Right ventricle myocardium superior (tissue), 1 donor: ENCODE measurements around the gene SFMBT1. TPM values are rescaled to one million over a fixed set of nuclear protein-coding genes. Genes with fewer than 3 reads are reported as not detected.

Source experiments
- ATAC-seq: fragments of 200-7000 bp; cut with Tn5 transposase; one replicate; pipeline ENCODE4 v1.9.1; 2020; ENCODE audit warnings: mild to moderate bottlenecking; ENCODE audit not compliant: poor library complexity
- DNase-seq: peaks from one replicate; pipeline ENCODE4 v3.0.0-alpha.2; 2020
- intact Hi-C: fragments of 100-400 bp; cut with DNase I; formaldehyde crosslinking; loops from one replicate; pipeline ENCODE4 v1.11.2; 2022
- long read RNA-seq: library from polyadenylated mRNA; unstranded; transcript quantifications from one replicate; pipeline ENCODE4 v2.0.0, GENCODE V29; 2021
- total RNA-seq: library from RNA; stranded (reverse); fragmentation: NEBNext Ultra II Directional; extraction: Animal tissue kit (Norgen Biotek cat#: 25700); gene quantifications from one replicate; pipeline ENCODE4 v1.2.1, GENCODE V29; 2021
- donor health status: DM: no; HTN: yes; CAD: no; lungs with severe emphysema.

Gene SFMBT1
- 15.7 TPM for total RNA-seq
- long read RNA-seq, full-length matches to known transcripts, result 30 of 45 reads
- long read RNA-seq, partial matches to known transcripts, result 2 of 45 reads
- long read RNA-seq, other reads (novel, unspliced or antisense), result 13 of 45 reads

DNA sequence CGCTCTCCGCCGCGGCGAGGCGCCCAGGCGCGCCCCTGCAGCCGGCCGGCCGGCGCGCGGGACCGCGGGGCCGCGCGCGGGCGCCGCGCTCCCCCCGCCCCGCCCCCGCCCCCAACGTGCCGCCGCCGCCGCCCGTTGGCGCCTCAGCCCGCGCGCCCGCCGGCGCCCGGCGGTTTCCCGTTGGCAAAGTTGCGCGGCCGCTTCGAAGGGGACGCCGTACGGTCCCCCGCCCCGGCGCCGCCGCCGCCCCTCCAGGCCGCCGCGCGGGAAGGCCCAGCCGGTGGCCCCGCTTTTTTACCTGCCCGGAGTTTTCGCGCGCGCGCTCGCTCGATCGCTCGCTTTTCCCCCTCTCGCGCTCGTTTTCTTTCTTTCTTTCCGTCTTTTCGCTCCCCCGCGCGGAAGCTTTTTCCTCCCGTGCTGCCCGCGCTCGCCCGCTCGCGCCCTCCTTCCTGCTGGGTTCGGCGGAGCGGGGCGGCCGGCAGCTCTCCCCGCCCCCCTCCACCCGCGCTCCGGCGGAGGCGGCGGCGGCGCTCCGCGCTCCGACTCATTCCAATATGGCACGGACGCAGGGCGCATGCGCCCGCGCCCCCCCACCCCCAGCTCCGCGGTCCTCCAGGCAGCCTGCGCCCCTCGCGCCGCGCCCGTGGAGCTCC lies at the start of gene SFMBT1:
Gene SFMBT1, minus strand, starts transcription at position 556 of the 653 bp plus-strand sequence. CDS start 76,945 bp downstream, outside the sequence.
- intact Hi-C loops, result no loop called here
- ATAC-seq (peak; percentile 82), DNase-seq (peak; percentile 83)

- ATAC-seq, result no peak
- peak; percentile 6 for DNase-seq
- intact Hi-C loops, result no loop called here
These were observed 47.1 kb upstream of the SFMBT1 start for GRCh38 chr3:53092942-53093341.

DNA sequence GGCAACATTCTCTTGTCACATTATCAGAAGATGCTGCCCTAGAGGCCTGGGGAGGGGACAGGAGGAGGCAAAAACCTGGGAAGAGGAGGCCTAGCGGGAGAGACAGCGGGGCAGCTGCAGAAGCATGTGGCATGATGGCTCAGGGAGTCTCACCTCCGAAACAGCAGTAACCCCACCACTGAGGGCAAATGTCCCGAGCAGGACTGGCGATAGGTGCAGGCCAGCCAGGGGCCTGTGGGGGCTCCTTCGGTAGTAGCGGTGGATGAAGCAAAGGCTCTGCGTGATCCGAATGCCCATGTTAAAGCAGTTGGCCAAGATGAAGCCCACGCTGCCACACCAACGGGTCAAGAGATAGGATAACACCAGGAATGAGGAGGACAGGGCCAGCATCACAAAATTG lies 46.3 kb upstream of the SFMBT1 start:
- intact Hi-C loops, result no loop called here
- no peak for ATAC-seq
- peak; percentile 20 for DNase-seq

- intact Hi-C loops, result no loop called here
- DNase-seq (peak; percentile 23), ATAC-seq (no peak)
These were observed 45.1 kb upstream of the SFMBT1 start for GRCh38 chr3:53091011-53091410.

GRCh38 chr3:53089511-53089910 lies 43.6 kb upstream of the SFMBT1 start:
- intact Hi-C loops, result no loop called here
- ATAC-seq (peak; percentile 89), DNase-seq (peak; percentile 86)

- intact Hi-C loops, result no loop called here
- ATAC-seq (no peak), DNase-seq (no peak)
These were observed 39.6 kb upstream of the SFMBT1 start for GRCh38 chr3:53085476-53085875.

- peak; percentile 64 for DNase-seq
These were observed 38.6 kb upstream of the SFMBT1 start for GRCh38 chr3:53084310-53085001.

DNA sequence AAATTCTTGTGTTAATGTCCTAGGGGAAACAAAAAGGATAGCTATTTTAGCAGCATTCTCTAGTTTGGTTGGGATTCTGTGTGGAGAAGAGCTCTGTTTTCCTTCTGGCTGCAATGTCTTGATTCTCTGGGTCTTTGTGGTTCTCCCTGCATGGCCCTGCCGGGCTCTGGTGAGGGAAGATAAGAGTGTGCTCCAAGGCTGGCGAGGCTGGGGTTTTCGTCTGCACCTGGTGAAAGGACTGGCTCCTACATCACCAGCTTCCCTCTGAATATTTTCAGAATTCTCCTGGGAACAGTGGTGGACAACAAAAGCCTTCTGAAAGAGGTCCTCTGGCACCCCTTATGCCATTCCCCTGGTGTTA lies 38.1 kb upstream of the SFMBT1 start:
- intact Hi-C loops, result no loop called here
- peak; percentile 30 for ATAC-seq
- no peak for DNase-seq

More at GRCh38 chr3:53084310-53085001, 38.6 kb upstream of the SFMBT1 start:
- ATAC-seq, result peak; percentile 88
- intact Hi-C loops, result no loop called here

- ATAC-seq (peak; percentile 73), DNase-seq (peak; percentile 81)
- intact Hi-C loops, result no loop called here
These were observed 37.6 kb upstream of the SFMBT1 start for GRCh38 chr3:53083521-53083920.

- intact Hi-C loops, result no loop called here
- DNase-seq (no peak), ATAC-seq (no peak)
These were observed 36.9 kb upstream of the SFMBT1 start for GRCh38 chr3:53082736-53083135.

DNA sequence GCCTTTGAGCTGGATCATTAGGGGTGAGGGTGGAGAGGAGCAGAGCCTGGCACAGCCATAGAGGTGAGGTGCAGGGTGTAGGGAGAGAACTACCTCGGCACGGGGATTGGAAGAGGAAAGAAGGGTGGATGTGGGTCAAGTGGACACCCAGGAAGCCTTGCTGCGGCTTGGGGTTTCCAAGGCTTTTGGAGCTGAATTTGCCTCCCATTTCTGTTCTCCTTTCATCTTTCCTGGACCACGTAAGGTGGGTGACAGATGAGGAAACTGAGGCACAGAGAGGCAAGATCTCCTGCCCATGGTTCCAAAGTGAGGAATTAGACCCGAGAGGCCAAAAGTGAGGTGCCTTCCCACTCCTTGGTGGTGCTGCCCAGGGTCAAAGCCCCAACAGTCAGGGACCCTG lies 35.4 kb upstream of the SFMBT1 start:
- DNase-seq (no peak), ATAC-seq (no peak)
- intact Hi-C loops, result no loop called here

DNA sequence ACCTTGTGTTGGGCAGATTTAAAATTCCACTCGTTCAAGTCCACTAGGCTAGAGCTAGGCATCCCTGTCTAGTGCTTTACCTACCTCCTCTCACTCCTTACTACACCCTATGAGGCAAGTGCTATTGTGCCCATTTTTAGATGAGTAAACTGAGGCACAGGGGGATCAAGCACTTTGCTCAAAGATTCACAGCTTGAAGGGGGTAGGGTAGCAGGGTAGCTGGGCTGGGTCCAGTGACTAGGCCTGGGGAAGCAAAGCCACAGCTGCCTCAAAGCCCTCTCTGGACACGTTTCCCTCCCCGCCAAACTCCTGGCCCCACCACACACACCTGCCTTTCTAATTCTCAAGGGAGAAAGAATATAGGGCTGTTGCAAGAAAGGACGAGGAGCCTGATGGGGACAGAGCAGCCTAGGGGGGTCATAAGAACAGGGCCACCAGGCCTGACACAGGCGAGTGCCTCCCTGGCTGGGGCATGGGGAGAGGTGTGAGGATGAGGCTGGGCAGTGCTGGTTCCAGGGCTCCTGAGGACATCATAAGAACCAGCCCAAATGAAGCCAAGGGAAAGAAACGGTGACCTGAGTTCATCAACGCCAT lies 34.8 kb upstream of the SFMBT1 start:
- ATAC-seq, result no peak
- DNase-seq, result no peak
- intact Hi-C loops, result no loop called here

DNA sequence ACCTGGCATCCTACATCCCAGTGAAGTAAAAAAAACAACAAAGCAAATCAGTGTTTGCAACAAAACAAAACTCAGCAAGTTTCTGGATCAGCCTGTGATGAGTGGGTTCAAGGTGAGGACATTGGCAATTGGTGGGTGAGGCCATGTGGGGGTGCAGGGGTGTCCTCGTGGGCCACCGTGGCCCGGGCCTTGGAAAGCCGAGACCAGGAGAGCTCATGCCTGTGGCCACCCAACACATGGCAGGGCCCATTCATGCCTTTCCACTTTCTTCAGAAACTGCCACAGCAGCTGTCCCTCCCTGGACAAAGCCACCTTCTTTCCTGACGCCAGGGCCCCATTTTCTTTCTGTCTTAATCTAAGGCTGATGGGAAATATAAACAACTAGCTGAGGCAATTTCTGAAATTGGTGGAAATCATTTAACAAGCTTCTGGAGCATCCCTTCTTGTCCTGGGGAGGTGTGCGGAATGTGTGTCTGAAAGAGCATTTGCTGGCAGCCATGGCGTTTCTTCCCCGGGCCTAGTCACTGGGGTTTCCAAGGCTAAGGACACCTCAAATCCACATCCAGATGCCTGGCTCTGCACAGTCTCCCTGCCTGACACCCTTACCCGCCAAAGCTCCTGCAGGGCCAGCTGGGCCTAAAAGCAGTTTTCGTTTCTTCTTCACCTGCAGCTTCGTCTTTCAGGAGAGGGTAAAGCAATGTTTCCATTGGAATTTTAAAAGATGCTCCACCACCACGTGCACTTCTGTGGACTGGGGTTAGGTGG lies 34.1 kb upstream of the SFMBT1 start:
- DNase-seq (no peak), ATAC-seq (no peak)
- intact Hi-C loops, result loop anchor here (10.0 kb wide), 2 partner anchors 145 to 325 kb away; no protein-coding TSS in a partner anchor

GRCh38 chr3:53079147-53079546 lies 33.3 kb upstream of the SFMBT1 start:
- ATAC-seq (no peak), DNase-seq (no peak)
- intact Hi-C loops, result loop anchor here (10.0 kb wide), 2 partner anchors 144 to 324 kb away; no protein-coding TSS in a partner anchor

DNA sequence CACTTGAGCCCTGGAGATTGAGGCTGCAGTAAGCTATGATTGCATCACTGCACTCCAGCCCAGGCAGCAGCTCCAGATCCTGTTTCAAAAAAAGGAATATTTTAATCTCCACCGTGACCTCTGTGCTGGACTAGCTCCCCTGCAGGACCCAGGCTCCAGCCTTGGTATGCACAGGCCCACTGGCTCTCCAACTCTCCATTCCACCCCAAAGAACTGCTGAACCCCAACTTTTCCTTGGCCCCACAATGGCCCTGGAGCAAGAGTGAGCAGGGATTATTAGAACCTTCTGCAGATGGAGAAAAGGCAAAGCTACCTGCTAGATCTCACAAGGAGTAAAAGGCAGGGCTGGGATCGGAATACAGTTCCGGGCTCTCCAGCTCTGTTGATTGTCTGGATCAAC lies 32.8 kb upstream of the SFMBT1 start:
- ATAC-seq (no peak), DNase-seq (no peak)
- intact Hi-C loops, result loop anchor here (10.0 kb wide), 2 partner anchors 144 to 324 kb away; no protein-coding TSS in a partner anchor

GRCh38 chr3:53077476-53078220 lies 31.8 kb upstream of the SFMBT1 start:
- DNase-seq (no peak), ATAC-seq (no peak)
- intact Hi-C loops, result loop anchor here (10.0 kb wide), 2 partner anchors 143 to 323 kb away; no protein-coding TSS in a partner anchor

GRCh38 chr3:53075743-53076140 lies 29.9 kb upstream of the SFMBT1 start:
- no peak for DNase-seq
- ATAC-seq, result no peak
- intact Hi-C loops, result loop anchor here (10.0 kb wide), 2 partner anchors 141 to 321 kb away; no protein-coding TSS in a partner anchor
